HCT116 (cell line): ENCODE data around the gene SH3D21.

ENCODE experiments used
- CEBPB ChIP-seq: IDR thresholded peaks from 2 replicates; pipeline ENCODE4 v1.6.1; 2012; ENCODE audit warnings: low read depth
- CTCF ChIP-seq, 3 experiments: fragments of 200-600 bp in 1 of 3; sonication (generic) in 1 of 3; IDR thresholded peaks in 2 of 3; conservative IDR thresholded peaks in 1 of 3; 2 replicates each; pipeline ENCODE4 v1.5.1; 2012 to 2017; ENCODE audit warnings: low read depth in 2 of 3, low read length in 2 of 3, antibody characterized with exemption in 1 of 3, borderline replicate concordance in 1 of 3, control low read depth in 1 of 3, mild to moderate bottlenecking in 1 of 3, mixed read lengths in 1 of 3, mixed run types in 1 of 3, moderate library complexity in 1 of 3; ENCODE audit not compliant: insufficient read depth in 1 of 3
- EGR1 ChIP-seq: IDR thresholded peaks from 2 replicates; pipeline ENCODE4 v1.6.1; 2012; ENCODE audit warnings: low read depth
- POLR2A ChIP-seq: IDR thresholded peaks from 2 replicates; pipeline ENCODE4 v1.7.0; 2011; ENCODE audit warnings: borderline replicate concordance; ENCODE audit not compliant: insufficient read depth, insufficient read length; ENCODE audit errors: extremely low read depth
- POLR2AphosphoS5 ChIP-seq: IDR thresholded peaks from 2 replicates; pipeline ENCODE4 v1.6.1; 2011; ENCODE audit warnings: mild to moderate bottlenecking, low read depth, low read length, moderate library complexity
- SP1 ChIP-seq: IDR thresholded peaks from 2 replicates; pipeline ENCODE4 v1.6.1; 2012; ENCODE audit warnings: low read depth
- SRF ChIP-seq: IDR thresholded peaks from 2 replicates; pipeline ENCODE4 v1.6.1; 2012; ENCODE audit warnings: low read depth
- YY1 ChIP-seq: IDR thresholded peaks from 2 replicates; pipeline ENCODE4 v1.6.1; 2011; ENCODE audit warnings: low read length, low read depth, moderate library complexity, mild to moderate bottlenecking; ENCODE audit not compliant: insufficient replicate concordance; ENCODE audit errors: extremely low read depth
- ZFX ChIP-seq: fragments of 450-650 bp; IDR thresholded peaks from 2 replicates; pipeline ENCODE4 v1.6.1; 2017
- ZNF274 ChIP-seq: fragments of 200-500 bp; sonication (Bioruptor generic); IDR thresholded peaks from 2 replicates; pipeline ENCODE4 v1.6.1; 2014; ENCODE audit warnings: mild to moderate bottlenecking, low read depth, low read length, inconsistent platforms
- TF ChIP-seq, protein P1 (sequence below): IDR thresholded peaks from 2 replicates; pipeline ENCODE4 v1.6.1; 2012

GRCh38 chr1:36329817-36330216 is 23.6 kb downstream of the SH3D21 start:
- TF ChIP-seq POLR2A (no peak), CTCF (IDR thresholded peaks at IDR 0.05 in 2 of 3, conservative IDR thresholded peaks at IDR 0.05 in 1 of 3; ENCODE audit: borderline replicate concordance in 1 of 3, insufficient read depth in 1 of 3, low read depth in 2 of 3, low read length in 2 of 3) (no peak), ZFX (no peak), POLR2AphosphoS5 (no peak), SP1 (no peak), YY1 (no peak), CEBPB (no peak), ZNF274 (no peak), EGR1 (no peak), SRF (no peak)
- TF ChIP-seq, protein P1, sequence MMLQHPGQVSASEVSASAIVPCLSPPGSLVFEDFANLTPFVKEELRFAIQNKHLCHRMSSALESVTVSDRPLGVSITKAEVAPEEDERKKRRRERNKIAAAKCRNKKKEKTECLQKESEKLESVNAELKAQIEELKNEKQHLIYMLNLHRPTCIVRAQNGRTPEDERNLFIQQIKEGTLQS = no peak
